ENCODE data around the gene SGPP1. TPM values are rescaled to one million over a fixed set of nuclear protein-coding genes. Genes with fewer than 3 reads are reported as not detected.
"Not testable (repeated sequence)": the region's sequence is repeated elsewhere in the genome, so short reads cannot be mapped to it uniquely, and the experiment has no call there.

SGPP1 gene
- total RNA-seq, 1 donor, result 38.0 TPM

- peak overlapping the region; percentile 94 for H3K27ac ChIP-seq (ENCODE audit: low read depth, low read length)
- H3K36me3 ChIP-seq (ENCODE audit: insufficient read depth, low read length), result peaks cover 3% of the 10 kb centered on the region
- H2AFZ ChIP-seq (ENCODE audit: low read length), result peak overlapping the region; percentile 86
- peak overlapping the region; percentile 82 for H3K4me3 ChIP-seq (ENCODE audit: insufficient read depth, low read length)
- no peak for DNase-seq (ENCODE audit: insufficient read length, low spot score, missing footprints)
- peaks cover 11% of the 10 kb centered on the region for H3K4me1 ChIP-seq (ENCODE audit: insufficient read depth, low read length)
- H3K79me2 ChIP-seq (ENCODE audit: insufficient read depth, low read length), result peaks cover 24% of the 10 kb centered on the region
- H3K9me3 ChIP-seq (ENCODE audit: low read depth, low read length), result no peaks in the 10 kb centered on the region
- H4K20me1 ChIP-seq (ENCODE audit: insufficient read depth, low read length), result no peaks in the 10 kb centered on the region
- no peaks in the 10 kb centered on the region for H3K27me3 ChIP-seq (ENCODE audit: insufficient read depth, low read length)
- H3K4me2 ChIP-seq (ENCODE audit: insufficient read depth, low read length), result peak overlapping the region; percentile 98
- TF ChIP-seq CTCF (IDR thresholded peaks at IDR 0.05; ENCODE audit: extremely low read depth, low read depth, low read length), result no peak
Measured at GRCh38 chr14:63642656-63643382, 85.0 kb downstream of the SGPP1 start.

DNA sequence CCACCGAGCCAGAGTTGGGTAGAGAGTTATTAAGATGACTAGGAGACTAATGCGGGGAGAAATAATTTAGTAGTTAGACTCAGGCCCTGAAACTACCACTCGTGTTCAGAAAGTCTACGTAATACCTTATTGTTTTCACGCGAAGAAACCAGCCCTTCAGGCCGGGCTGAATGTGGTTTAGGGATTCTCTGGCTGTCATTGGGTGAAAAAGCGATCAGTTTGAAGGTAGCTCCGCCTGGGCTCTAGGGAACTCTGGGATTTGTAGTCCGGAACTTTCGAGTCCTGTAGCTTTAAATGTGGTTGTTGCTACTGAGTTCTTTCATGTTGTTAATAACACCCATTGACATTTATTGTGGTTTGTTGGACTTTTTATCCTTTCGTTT lies 85.6 kb downstream of the SGPP1 start:
- H3K27me3 ChIP-seq (ENCODE audit: insufficient read depth, low read length), result no peaks in the 10 kb centered on the region
- peaks cover 3% of the 10 kb centered on the region for H3K36me3 ChIP-seq (ENCODE audit: insufficient read depth, low read length)
- peak overlapping the region; percentile 98 for H3K4me2 ChIP-seq (ENCODE audit: insufficient read depth, low read length)
- peaks cover 5% of the 10 kb centered on the region for H3K4me1 ChIP-seq (ENCODE audit: insufficient read depth, low read length)
- peak overlapping the region; percentile 82 for H3K4me3 ChIP-seq (ENCODE audit: insufficient read depth, low read length)
- H3K79me2 ChIP-seq (ENCODE audit: insufficient read depth, low read length), result peaks cover 30% of the 10 kb centered on the region
- no peak for TF ChIP-seq CTCF (IDR thresholded peaks at IDR 0.05; ENCODE audit: extremely low read depth, low read depth, low read length)
- H3K27ac ChIP-seq (ENCODE audit: low read depth, low read length), result peak overlapping the region; percentile 94
- peak; percentile 91 for DNase-seq (ENCODE audit: insufficient read length, low spot score, missing footprints)
- no peaks in the 10 kb centered on the region for H3K9me3 ChIP-seq (ENCODE audit: low read depth, low read length)
- H4K20me1 ChIP-seq (ENCODE audit: insufficient read depth, low read length), result no peaks in the 10 kb centered on the region
- peak overlapping the region; percentile 86 for H2AFZ ChIP-seq (ENCODE audit: low read length)

DNA sequence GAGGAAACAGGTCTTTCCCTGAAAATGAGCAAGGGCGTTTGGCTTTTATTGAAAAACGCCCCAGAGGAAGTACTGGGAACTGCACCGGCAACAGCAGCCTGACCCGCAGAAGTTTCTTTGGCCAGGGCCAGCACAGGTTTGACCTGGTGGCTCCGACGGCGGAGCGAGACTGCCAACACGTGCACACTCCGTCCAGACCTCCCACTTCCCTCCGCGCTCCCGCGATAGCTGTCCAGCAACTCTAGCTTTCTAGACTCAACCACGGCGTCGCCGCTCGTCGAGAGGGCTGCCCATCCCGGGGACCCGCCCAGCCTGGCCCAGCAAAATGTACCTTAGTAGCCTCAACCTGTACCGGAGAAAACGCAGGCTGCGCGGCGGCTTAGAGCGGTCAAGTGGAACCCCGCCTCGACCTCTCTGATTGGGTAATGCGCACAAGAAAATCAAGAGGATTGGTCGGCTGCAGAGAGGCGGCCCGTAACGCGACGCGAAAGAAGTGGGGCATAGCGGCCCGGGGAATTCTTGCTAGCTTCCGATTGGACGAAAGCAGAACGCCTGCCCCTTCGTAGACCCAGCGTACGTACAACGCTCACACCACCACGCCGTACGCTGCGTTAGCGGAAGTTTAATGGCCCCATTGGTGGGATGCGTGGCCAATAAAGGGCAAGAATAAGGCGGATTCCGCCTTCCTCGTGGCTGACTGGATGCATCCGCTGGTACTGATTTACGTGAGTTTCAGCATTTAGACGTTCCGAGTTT lies 86.2 kb downstream of the SGPP1 start, which contains the start of gene WDR89:
WDR89 (minus strand) TSS at position 399 of the 756 bp plus-strand sequence. CDS start 41,929 bp downstream, outside the sequence.
- Histone ChIP-seq H4K20me1 (ENCODE audit: insufficient read depth, low read length) (no peaks in the 10 kb centered on the region), H3K4me2 (ENCODE audit: insufficient read depth, low read length) (peak within 1 kb of the TSS; percentile 98), H3K4me1 (ENCODE audit: insufficient read depth, low read length) (peaks cover 5% of the 10 kb centered on the region), H3K79me2 (ENCODE audit: insufficient read depth, low read length) (peaks cover 35% of the 10 kb centered on the region), H3K9me3 (ENCODE audit: low read depth, low read length) (no peaks in the 10 kb centered on the region), H2AFZ (ENCODE audit: low read length) (peak within 1 kb of the TSS; percentile 91), H3K36me3 (ENCODE audit: insufficient read depth, low read length) (peaks cover 3% of the 10 kb centered on the region), H3K27ac (ENCODE audit: low read depth, low read length) (peak within 1 kb of the TSS; percentile 94), H3K27me3 (ENCODE audit: insufficient read depth, low read length) (no peaks in the 10 kb centered on the region), H3K4me3 (ENCODE audit: insufficient read depth, low read length) (peak within 1 kb of the TSS; percentile 82)
- peak; percentile 68 for TF ChIP-seq CTCF (IDR thresholded peaks at IDR 0.05; ENCODE audit: extremely low read depth, low read depth, low read length)
- peak; percentile 95 for DNase-seq (ENCODE audit: insufficient read length, low spot score, missing footprints)

- Histone ChIP-seq H3K4me2 (ENCODE audit: insufficient read depth, low read length) (no peak overlapping the region), H3K36me3 (ENCODE audit: insufficient read depth, low read length) (peaks cover 3% of the 10 kb centered on the region), H3K27me3 (ENCODE audit: insufficient read depth, low read length) (no peaks in the 10 kb centered on the region), H4K20me1 (ENCODE audit: insufficient read depth, low read length) (no peaks in the 10 kb centered on the region), H2AFZ (ENCODE audit: low read length) (no peak overlapping the region), H3K4me1 (ENCODE audit: insufficient read depth, low read length) (peaks cover 5% of the 10 kb centered on the region), H3K79me2 (ENCODE audit: insufficient read depth, low read length) (peaks cover 61% of the 10 kb centered on the region), H3K9me3 (ENCODE audit: low read depth, low read length) (no peaks in the 10 kb centered on the region), H3K4me3 (ENCODE audit: insufficient read depth, low read length) (no peak overlapping the region), H3K27ac (ENCODE audit: low read depth, low read length) (no peak overlapping the region)
- TF ChIP-seq CTCF (IDR thresholded peaks at IDR 0.05; ENCODE audit: extremely low read depth, low read depth, low read length), result no peak
- no peak for DNase-seq (ENCODE audit: insufficient read length, low spot score, missing footprints)
Measured at GRCh38 chr14:63638493-63638892, 89.4 kb downstream of the SGPP1 start.

- not testable (repeated sequence) for H3K4me3 ChIP-seq (ENCODE audit: insufficient read depth, low read length); H3K4me2 ChIP-seq (ENCODE audit: insufficient read depth, low read length); H3K4me1 ChIP-seq (ENCODE audit: insufficient read depth, low read length); H3K36me3 ChIP-seq (ENCODE audit: insufficient read depth, low read length); H4K20me1 ChIP-seq (ENCODE audit: insufficient read depth, low read length); DNase-seq (ENCODE audit: insufficient read length, low spot score, missing footprints); H3K9me3 ChIP-seq (ENCODE audit: low read depth, low read length); H3K27me3 ChIP-seq (ENCODE audit: insufficient read depth, low read length); H2AFZ ChIP-seq (ENCODE audit: low read length); H3K27ac ChIP-seq (ENCODE audit: low read depth, low read length)
- peaks cover 79% of the 10 kb centered on the region for H3K79me2 ChIP-seq (ENCODE audit: insufficient read depth, low read length)
Measured at GRCh38 chr14:63636094-63636635, 91.7 kb downstream of the SGPP1 start.

All from osteoblast (primary cell).